ENCODE results near the gene SMAP2. TPM values are rescaled to one million over a fixed set of nuclear protein-coding genes. Genes with fewer than 3 reads are reported as not detected.

The SMAP2 gene
- total and polyA plus RNA-seq, 2 donors (not counting 3 experiments of a cell fraction or from before 2014, with no cell fraction given): 8.0 to 11.1 TPM

DNA sequence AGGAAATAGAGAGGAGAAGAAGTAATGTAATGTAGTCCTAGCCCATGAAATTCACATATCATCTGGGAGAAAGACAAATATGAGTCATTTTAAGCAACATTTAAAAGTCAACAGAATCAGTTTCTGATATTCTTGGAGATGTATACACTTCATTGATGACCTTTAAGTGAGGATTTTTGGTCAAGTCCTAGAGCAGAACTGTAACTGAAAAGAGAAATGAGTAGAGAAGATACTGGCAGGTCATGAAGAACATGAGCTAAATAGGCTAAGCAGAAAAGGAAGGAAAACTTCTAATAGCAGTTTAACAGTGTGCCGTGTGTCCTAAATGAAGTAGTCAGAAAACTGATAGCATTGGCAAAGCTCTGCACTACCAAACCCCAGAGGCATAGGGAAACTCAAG, 81.3 kb downstream of the SMAP2 start:
- Histone ChIP-seq H3K4me3 (replicated peaks in 1 of 3; ENCODE audit: insufficient read depth in 1 of 3, low read depth in 1 of 3, low read length in 3 of 3) (no peak overlapping the region), H3K4me1 (ENCODE audit: control insufficient read depth, extremely low read depth, insufficient read depth, low read length) (peaks cover 10% of the 10 kb centered on the region), H3K36me3 (ENCODE audit: control insufficient read depth in 2 of 2, extremely low read depth in 1 of 2, insufficient read depth in 2 of 2, low read length in 2 of 2) (no peaks in the 10 kb centered on the region), H3K9me3 (replicated peaks; ENCODE audit: control insufficient read depth, insufficient read depth, low read length) (no peaks in the 10 kb centered on the region), H3K9ac (replicated peaks; ENCODE audit: extremely low read depth, insufficient read depth, low read length) (no peak overlapping the region), H4K20me1 (replicated peaks; ENCODE audit: control insufficient read depth, extremely low read depth, insufficient read depth, low read length) (no peaks in the 10 kb centered on the region), H2AFZ (ENCODE audit: low read depth, low read length) (no peak overlapping the region), H3K9me1 (replicated peaks; ENCODE audit: control insufficient read depth, extremely low read depth, insufficient read depth, low read length) (no peaks in the 10 kb centered on the region), H3K27ac (ENCODE audit: insufficient read depth, low read depth, low read length) (no peak overlapping the region), H3K4me2 (ENCODE audit: insufficient read depth, low read length) (no peak overlapping the region), H3K27me3 (ENCODE audit: control insufficient read depth in 2 of 2, insufficient read depth in 2 of 2, low read length in 2 of 2) (no peaks in the 10 kb centered on the region), H3K79me2 (ENCODE audit: control insufficient read depth, insufficient read depth, low read length) (no peaks in the 10 kb centered on the region)
- TF ChIP-seq EZH2 (IDR thresholded peaks at IDR 0.05; ENCODE audit: borderline replicate concordance, low read depth, low read length, severe bottlenecking) (no peak), POLR2A (IDR thresholded peaks at IDR 0.05; ENCODE audit: low read depth, low read length) (no peak), MYC (IDR thresholded peaks at IDR 0.05; ENCODE audit: low read depth, low read length) (no peak), POLR2AphosphoS5 (IDR thresholded peaks at IDR 0.05; ENCODE audit: insufficient read depth, low read depth, low read length) (no peak), GATA2 (IDR thresholded peaks at IDR 0.05; ENCODE audit: insufficient read depth, insufficient read length, low read depth, low read length) (no peak), FOS (IDR thresholded peaks at IDR 0.05; ENCODE audit: borderline replicate concordance, insufficient read depth, low read length) (no peak), JUN (IDR thresholded peaks at IDR 0.05; ENCODE audit: borderline replicate concordance, insufficient read depth, insufficient read length, low read depth) (no peak)
- TF ChIP-seq, protein P1, sequence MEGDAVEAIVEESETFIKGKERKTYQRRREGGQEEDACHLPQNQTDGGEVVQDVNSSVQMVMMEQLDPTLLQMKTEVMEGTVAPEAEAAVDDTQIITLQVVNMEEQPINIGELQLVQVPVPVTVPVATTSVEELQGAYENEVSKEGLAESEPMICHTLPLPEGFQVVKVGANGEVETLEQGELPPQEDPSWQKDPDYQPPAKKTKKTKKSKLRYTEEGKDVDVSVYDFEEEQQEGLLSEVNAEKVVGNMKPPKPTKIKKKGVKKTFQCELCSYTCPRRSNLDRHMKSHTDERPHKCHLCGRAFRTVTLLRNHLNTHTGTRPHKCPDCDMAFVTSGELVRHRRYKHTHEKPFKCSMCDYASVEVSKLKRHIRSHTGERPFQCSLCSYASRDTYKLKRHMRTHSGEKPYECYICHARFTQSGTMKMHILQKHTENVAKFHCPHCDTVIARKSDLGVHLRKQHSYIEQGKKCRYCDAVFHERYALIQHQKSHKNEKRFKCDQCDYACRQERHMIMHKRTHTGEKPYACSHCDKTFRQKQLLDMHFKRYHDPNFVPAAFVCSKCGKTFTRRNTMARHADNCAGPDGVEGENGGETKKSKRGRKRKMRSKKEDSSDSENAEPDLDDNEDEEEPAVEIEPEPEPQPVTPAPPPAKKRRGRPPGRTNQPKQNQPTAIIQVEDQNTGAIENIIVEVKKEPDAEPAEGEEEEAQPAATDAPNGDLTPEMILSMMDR (IDR thresholded peaks at IDR 0.05; ENCODE audit: extremely low read depth in 1 of 2, insufficient read depth in 1 of 2, low read depth in 1 of 2, low read length in 2 of 2): no peak
- TF ChIP-seq, protein P2, sequence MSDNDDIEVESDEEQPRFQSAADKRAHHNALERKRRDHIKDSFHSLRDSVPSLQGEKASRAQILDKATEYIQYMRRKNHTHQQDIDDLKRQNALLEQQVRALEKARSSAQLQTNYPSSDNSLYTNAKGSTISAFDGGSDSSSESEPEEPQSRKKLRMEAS (IDR thresholded peaks at IDR 0.05; ENCODE audit: insufficient read depth, insufficient read length): no peak
- intact Hi-C loops (cut with micrococcal nuclease) (loop anchor here (5.0 kb wide), 1 partner anchor 77 kb away; the partner anchor contains the start of gene ZNF684), dilution Hi-C loops (cut with MboI; ENCODE audit: extremely low pct_ligation_motif_present, low sequenced_read_pairs) (no loop called here)
- DNase-seq (ENCODE audit: low read depth, low spot score) (no peak), FAIRE-seq (no peak)
- ChIA-PET CTCF (interaction anchor here (0.6 kb wide), 1 partner anchor 75 kb away, joined by 3 read pairs; no protein-coding TSS in a partner anchor), POLR2A (no interaction called here)
- BruUV-seq (replicated peaks): no TSS peak
